Motor neuron (in vitro differentiated cells): ENCODE data around the gene DMD. TPM values are rescaled to one million over a fixed set of nuclear protein-coding genes. Genes with fewer than 3 reads are reported as not detected.
"Not testable (repeated sequence)": the region's sequence is repeated elsewhere in the genome, so short reads cannot be mapped to it uniquely, and the experiment has no call there.

ENCODE experiments used
- ATAC-seq, 8 experiments: fragments of 200-7000 bp; cut with Tn5 transposase; replicated peaks in 6 of 8; 2 replicates each; pipeline ENCODE4 v1.8.0; 2021; ENCODE audit warnings: mild to moderate bottlenecking in 8 of 8, moderate library complexity in 8 of 8
- H3K27ac ChIP-seq, 2 donors: fragments of 250-450 bp; sonication (Bioruptor Pico); 2 replicates each; pipeline ENCODE4 v1.9.0; 2021; ENCODE audit warnings: antibody characterized with exemption in 2 of 2, mild to moderate bottlenecking in 2 of 2, moderate library complexity in 1 of 2
- H3K4me1 ChIP-seq, 2 donors: fragments of 250-450 bp; sonication (Bioruptor Pico); replicated peaks in 1 of 2; 2 replicates each; pipeline ENCODE4 v1.6.1; 2021; ENCODE audit warnings: antibody characterized with exemption in 2 of 2, mild to moderate bottlenecking in 2 of 2, moderate library complexity in 1 of 2
- H3K4me3 ChIP-seq, 5 donors: fragments of 250-450 bp; sonication (Bioruptor Pico); 2 replicates each; pipeline ENCODE4 v1.9.0; 2021; ENCODE audit warnings: antibody characterized with exemption in 5 of 5, mild to moderate bottlenecking in 5 of 5, moderate library complexity in 4 of 5
- WGBS, 10 experiments: fragments of 450-650 bp; shearing (Covaris generic); methylation state at CpG; one replicate each; pipeline ENCODE4 v1.0.0; 2022; 5-methylcytosine and 5-hydroxymethylcytosine counted together
- in situ Hi-C, 9 experiments: fragments of 400-800 bp; cut with MboI; loops; one replicate each; pipeline ENCODE4 v1.15.0; 2021; ENCODE audit warnings: low sequenced_read_pairs in 9 of 9, low pct_unique_long_range_greater_than_20kb in 2 of 9; ENCODE audit not compliant: unreplicated experiment in 9 of 9
- total RNA-seq, 8 experiments: library from RNA; unstranded; fragments of 300-600 nt; gene quantifications; 2 replicates each; pipeline versions ENCODE4 v1.2.3 to v1.2.4, GENCODE V29; 2022

DMD gene
- total RNA-seq, 8 experiments from 2014 or later: 3.9 to 378 (median 10.5) TPM

DNA sequence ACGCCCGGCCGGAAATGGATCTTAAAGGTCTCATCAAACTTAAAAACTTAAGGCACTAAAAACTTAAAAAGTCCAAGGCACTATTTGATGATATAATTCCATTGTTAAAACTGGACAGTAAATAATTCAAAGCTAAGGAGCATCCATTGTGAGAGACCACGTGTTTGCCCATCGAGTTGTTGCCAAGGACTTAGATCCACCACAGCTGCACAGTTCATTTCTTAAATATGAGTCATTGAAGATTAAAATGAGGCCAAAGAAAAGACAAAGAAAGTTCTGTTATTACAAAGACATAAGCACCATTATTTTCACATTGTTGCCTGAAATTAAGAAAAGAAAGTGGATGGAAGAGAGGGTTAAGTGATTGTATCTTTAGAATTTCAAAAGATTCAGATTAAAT, 1728.0 kb downstream of the DMD start:
- no peaks in the 10 kb centered on the region for H3K4me1 ChIP-seq
- ATAC-seq: no peak
- WGBS, 10 experiments: 0% methylated on average over 1 to 2 of the region's 5 CpGs; no CpG with 5 or more reads in 8 of the 10 experiments
- no peak overlapping the region for H3K27ac ChIP-seq
- in situ Hi-C loops: no loop called here
- no peak overlapping the region for H3K4me3 ChIP-seq

DNA sequence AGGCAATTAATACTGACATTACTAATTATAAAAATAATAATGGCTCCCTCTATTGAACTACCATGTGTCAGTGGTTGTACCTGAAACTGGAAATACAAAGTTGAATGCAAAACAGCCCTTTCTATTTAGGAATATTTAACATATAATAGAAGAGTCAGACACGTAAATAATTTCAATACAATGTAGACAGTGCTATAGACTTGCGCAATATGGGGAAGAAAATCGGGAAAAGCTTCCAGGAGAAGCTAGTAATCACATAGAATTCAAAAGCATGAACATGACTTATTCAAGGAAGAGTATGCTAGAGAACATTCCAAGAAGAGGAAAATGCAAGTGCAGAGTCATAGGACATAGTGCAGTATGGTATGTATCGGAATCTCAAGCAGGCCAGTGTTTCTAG, 1730.7 kb downstream of the DMD start:
- no peak for ATAC-seq
- in situ Hi-C loops: no loop called here
- 33 to 100% (median 62%) methylated on average over 1 to 4 of the region's 4 CpGs; no CpG with 5 or more reads in 4 of the 10 experiments for WGBS, 10 experiments

DNA sequence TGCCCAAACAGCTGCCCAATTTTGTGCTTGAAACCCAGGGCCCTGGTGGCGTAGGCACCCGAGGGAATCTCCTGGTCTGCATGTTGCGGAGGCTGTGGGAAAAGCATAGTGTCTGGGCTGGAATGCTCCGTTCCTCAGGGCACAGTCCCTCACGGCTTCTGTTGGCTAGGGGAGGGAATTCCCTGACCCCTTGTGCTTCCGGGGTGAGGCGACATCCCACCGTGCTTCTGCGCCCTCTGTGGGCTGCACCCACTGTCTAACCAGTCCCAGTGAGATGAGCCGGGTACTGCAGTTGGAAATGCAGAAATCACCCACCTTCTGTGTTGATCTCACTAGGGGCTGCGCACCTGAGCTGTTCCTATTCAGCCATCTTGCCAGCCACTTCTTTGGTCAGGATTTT, 1740.1 kb downstream of the DMD start:
- Histone ChIP-seq H3K4me1 (no peaks in the 10 kb centered on the region), H3K4me3 (no peak overlapping the region), H3K27ac (no peak overlapping the region)
- ATAC-seq: no peak
- 11% methylated on average over 3 of the region's 11 CpGs; no CpG with 5 or more reads in 9 of the 10 experiments for WGBS, 10 experiments
- in situ Hi-C loops: no loop called here

More for the DNA sequence above, 1730.7 kb downstream of the DMD start:
- Histone ChIP-seq H3K4me3 (no peak overlapping the region), H3K4me1 (no peaks in the 10 kb centered on the region), H3K27ac (no peak overlapping the region)

DNA sequence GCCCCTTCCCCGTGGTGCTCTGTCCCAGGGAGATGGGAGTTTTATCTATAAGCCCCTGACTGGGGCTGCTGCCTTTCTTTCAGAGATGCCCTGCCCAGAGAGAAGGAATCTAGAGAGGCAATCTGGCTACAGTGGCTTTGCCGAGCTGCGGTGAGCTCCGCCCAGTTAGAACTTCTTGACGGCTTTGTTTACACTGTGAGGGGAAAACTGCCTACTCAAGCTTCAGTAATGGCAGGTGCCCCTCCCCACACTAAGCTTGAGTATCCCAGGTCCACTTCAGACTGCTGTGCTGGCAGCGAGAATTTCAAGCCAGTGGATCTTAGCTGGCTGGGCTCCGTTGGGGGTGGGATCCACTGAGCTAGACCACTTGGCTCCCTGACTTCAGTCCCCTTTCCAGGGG, 1740.6 kb downstream of the DMD start:
- ATAC-seq, H3K4me3 ChIP-seq, in situ Hi-C loops, H3K4me1 ChIP-seq, H3K27ac ChIP-seq: not testable (repeated sequence)
- WGBS, 10 experiments: 0 to 69% methylated on average over 2 to 6 of the region's 7 CpGs; no CpG with 5 or more reads in 8 of the 10 experiments

DNA sequence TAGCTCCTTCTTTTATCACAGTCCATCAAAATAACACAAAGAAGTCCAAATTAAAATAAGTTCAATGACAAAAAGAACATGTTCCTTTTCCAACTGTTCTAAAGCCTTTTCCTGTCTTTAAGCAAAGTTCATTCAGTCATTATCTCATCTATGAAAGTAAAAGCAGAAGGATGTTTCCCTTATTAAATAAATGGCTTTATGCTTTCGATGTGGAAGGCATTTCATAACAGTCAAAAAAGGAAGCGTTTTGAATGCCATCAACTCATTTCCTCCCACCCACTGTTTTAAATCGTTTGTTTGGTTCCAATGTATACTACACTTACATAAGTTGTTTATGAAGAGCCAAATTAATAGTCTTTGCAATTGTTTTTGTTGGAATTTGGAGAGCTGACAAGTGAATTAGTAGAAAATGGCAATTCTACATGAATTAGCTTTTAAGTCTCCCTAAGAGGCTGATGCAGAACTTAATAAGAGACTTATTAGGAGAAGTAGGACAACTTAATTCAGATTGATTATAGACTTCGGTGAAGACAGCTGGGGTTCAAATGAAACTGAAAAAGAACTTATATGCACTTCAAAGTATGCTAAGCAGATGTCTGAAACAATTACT, 1746.9 kb downstream of the DMD start:
- 0 to 63% (median 30%) methylated on average over 1 to 4 of the region's 4 CpGs; no CpG with 5 or more reads in 2 of the 10 experiments for whole genome bisulfite sequencing, 10 experiments
- Histone ChIP-seq H3K4me1 (no peaks in the 10 kb centered on the region), H3K27ac (no peak overlapping the region), H3K4me3 (no peak overlapping the region)
- ATAC-seq: no peak
- in situ Hi-C loops: no loop called here

DNA sequence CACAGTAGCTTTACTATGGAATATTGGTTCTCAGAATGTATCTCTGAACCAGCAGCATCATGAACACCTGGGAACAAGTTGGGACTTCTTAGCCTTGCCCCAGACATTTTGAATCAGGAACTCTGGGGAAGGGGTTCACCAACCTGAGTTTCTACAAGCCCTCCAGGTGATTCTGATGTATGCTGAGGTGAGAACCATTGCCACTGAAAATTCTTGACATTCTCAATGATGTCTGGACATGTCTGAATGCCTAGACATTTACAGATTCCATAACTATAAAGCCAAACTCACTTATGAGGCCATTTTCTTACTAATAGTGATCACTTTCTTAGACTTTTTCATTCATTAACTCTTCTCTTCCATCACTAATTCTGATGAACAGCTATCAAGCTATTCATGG, 1750.1 kb downstream of the DMD start:
- Histone ChIP-seq H3K4me1 (no peaks in the 10 kb centered on the region), H3K4me3 (no peak overlapping the region), H3K27ac (no peak overlapping the region)
- no peak for ATAC-seq
- in situ Hi-C loops: no loop called here

DNA sequence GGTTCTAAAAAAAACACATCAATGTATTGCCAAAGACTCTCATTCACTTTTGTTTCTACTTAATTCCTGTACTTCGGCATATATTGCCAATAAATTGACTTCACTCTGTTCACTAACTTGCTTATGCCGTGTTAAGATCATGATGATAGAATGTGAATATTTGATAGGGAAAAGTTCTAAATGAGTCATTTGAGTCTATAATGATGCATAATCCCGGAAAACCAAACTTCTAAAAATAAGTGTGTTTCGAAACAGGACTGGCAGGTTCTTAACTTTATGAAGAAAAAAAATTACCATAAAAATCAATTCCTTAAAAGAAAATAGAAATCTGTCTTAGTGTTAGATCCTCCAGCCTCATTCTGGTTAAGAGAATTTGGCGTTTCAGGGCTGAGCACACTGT, 1752.0 kb downstream of the DMD start:
- no peak overlapping the region for H3K4me3 ChIP-seq
- H3K27ac ChIP-seq: no peak overlapping the region
- in situ Hi-C loops: no loop called here
- H3K4me1 ChIP-seq: no peaks in the 10 kb centered on the region
- 5 to 100% (median 57%) methylated on average over 1 to 5 of the region's 5 CpGs; no CpG with 5 or more reads in 3 of the 10 experiments for WGBS, 10 experiments
- ATAC-seq: no peak

DNA sequence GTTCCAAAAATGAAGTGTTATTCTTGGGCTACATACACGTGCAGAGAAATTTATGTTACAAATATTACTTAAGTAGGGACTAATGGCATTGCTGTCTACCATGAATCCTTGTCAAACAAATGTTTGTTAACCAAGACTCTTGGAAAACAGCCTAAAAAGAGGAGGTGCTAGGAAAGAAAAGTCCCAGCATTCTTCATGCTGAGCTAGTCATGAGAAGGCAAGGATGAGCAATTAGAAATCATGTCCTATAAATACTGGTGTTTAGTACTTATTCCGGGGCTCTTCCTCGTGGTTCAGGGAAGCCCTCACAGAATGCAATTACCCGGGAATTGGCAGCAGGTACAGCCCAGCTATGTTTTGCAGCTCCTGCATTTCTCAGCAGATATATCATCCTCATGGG, 1761.4 kb downstream of the DMD start:
- WGBS, 10 experiments: 14 to 92% (median 60%) methylated on average over 1 to 4 of the region's 4 CpGs; no CpG with 5 or more reads in 5 of the 10 experiments
- no peak overlapping the region for H3K27ac ChIP-seq
- in situ Hi-C loops: no loop called here
- no peak overlapping the region for H3K4me3 ChIP-seq
- peaks cover 0 to 2% of the 10 kb centered on the region in 2 donors for H3K4me1 ChIP-seq
- no peak for ATAC-seq

DNA sequence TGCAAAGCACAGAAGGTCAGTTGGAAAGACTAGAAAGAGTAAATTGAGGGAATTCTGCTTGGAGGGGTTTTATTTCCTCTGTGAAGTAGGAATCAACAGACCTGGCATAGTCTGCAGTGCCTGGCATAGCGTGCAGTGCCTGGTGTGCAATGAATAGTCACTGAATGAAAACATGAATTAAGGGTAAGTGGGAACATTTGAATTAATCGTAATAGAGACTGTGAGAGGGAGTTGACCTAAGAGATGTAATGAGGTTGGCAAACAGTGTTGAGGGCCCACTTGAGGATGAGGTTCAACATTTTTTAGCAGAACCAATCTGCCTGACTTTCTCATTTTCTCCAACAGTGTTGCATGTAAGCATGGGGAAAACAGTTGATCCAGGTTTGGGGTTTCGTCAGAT, 1762.3 kb downstream of the DMD start:
- Histone ChIP-seq H3K27ac (no peak overlapping the region), H3K4me3 (no peak overlapping the region), H3K4me1 (peaks cover 0 to 2% of the 10 kb centered on the region in 2 donors)
- WGBS, 10 experiments: 6 to 43% methylated on average over 3 of the region's 3 CpGs; no CpG with 5 or more reads in 8 of the 10 experiments
- ATAC-seq: no peak
- in situ Hi-C loops: no loop called here

DNA sequence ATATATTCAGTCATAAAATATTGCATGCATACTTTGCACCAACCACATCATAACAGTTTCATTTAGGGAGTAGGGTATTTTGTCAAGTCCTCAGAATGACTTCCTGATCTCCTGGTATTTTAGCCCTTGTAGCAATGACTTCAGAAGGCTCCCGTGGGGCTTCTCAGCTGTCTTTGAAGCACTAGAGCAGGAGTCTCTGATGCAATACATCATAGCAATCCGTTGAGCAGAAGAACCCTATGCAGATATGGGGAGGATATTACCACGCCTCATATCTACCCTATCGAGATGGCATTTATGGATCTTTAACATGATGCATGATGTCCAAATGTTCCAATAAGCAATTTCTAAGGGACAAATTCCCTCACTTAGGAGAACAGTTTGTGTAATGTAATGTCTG, 1765.8 kb downstream of the DMD start:
- Histone ChIP-seq H3K27ac (no peak overlapping the region), H3K4me1 (peaks cover 0 to 2% of the 10 kb centered on the region in 2 donors), H3K4me3 (no peak overlapping the region)
- WGBS, 10 experiments: 0 to 71% (median 38%) methylated on average over 1 to 4 of the region's 4 CpGs; no CpG with 5 or more reads in 6 of the 10 experiments
- ATAC-seq: no peak
- in situ Hi-C loops: no loop called here

DNA sequence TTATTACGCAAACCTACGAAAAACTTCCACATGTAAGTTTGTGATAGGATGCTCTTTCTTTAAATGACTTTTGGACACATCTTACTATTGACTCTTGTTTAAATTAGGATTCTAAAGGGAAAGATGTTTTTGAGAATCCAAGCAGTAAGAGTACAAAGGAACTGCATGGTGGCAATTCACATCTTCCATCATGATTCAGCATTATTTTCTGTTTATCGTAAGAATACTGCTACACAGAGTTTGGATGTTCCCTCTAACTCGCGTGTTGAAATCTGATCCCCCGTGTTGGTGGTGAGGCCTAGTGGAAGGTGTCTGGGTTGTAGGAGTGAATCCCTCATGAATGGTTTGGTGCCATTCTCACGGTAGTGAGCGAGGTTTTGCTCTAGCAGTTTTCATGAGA, 1767.7 kb downstream of the DMD start:
- no peak overlapping the region for H3K4me3 ChIP-seq
- in situ Hi-C loops: no loop called here
- no peak overlapping the region for H3K27ac ChIP-seq
- no peak for ATAC-seq
- peaks cover 0 to 2% of the 10 kb centered on the region in 2 donors for H3K4me1 ChIP-seq
- 29 to 100% (median 91%) methylated on average over 2 to 5 of the region's 8 CpGs; no CpG with 5 or more reads in 6 of the 10 experiments for WGBS, 10 experiments

DNA sequence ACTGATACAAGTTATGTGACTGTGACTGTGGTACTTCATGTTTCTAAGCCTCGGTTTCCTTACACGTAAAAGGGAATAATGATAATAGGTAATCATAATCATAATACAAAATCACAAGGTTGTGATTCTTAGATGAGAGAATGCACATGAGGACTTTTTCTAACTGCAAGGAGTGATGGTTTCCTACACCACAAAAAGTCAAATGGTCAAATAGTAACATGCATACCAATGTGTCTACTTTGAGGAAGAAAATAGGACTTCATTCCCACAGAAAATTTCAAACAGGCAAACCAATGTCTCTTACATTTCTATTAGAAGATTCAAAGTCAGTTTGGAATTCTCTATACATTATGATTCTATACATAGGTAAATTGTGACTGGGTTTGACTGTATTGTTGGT, 1770.8 kb downstream of the DMD start:
- WGBS, 10 experiments: 43 to 82% (median 75%) methylated on average over 1 to 2 of the region's 2 CpGs; no CpG with 5 or more reads in 6 of the 10 experiments
- in situ Hi-C loops: no loop called here
- ATAC-seq: no peak
- Histone ChIP-seq H3K27ac (no peak overlapping the region), H3K4me1 (peaks cover 0 to 10% of the 10 kb centered on the region in 2 donors), H3K4me3 (no peak overlapping the region)

DNA sequence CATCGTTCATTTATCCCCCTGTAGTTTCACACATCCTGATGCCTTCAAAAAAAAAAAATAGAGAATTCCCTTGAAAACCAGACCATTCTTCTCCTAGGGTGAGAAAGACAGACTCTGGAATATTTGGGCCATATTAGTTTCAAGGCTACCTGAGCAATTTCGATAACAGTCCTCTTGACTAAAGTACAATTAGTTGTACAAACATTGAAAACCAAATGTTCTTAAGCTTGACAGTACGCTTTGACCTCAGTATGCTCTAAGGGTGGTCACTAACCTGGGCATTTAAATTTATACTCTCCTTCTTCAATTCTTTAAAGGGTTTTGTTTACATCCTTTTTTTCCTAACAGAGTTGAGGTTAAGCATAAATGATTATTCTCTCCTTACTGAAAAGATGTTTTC, 1774.9 kb downstream of the DMD start:
- H3K27ac ChIP-seq: no peak overlapping the region
- in situ Hi-C loops: no loop called here
- ATAC-seq: no peak
- peaks cover 6 to 10% of the 10 kb centered on the region in 2 donors for H3K4me1 ChIP-seq
- H3K4me3 ChIP-seq: no peak overlapping the region
- WGBS, 10 experiments: 15 to 100% (median 58%) methylated on average over 1 to 3 of the region's 3 CpGs; no CpG with 5 or more reads in 1 of the 10 experiments

DNA sequence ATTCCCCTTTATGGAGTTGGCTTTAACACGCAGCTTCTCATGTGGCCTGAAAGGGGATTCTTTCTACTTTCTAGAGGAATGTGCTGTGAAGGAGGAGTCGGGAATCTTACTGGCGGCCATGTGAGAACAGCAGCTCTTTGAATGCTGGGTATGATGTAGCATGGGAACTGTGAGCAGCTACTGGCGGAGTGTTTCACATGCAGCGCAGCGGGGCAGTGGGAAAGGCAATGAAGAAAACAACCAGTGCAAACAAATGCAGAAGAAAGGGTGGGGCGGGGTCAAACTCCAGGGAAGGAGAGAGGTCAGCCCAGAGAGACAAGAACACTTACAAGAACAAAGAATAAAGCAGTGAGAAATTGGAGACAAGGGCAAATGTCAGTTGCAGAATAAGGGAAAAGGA, 1775.8 kb downstream of the DMD start:
- WGBS, 10 experiments: 0 to 14% (median 2%) methylated on average over 1 to 4 of the region's 7 CpGs; no CpG with 5 or more reads in 4 of the 10 experiments
- H3K4me1 ChIP-seq: peaks cover 6 to 10% of the 10 kb centered on the region in 2 donors
- in situ Hi-C loops: no loop called here
- H3K27ac ChIP-seq: no peak overlapping the region
- H3K4me3 ChIP-seq: no peak overlapping the region
- peak in 6 of 8 experiments; percentile 87 to 98 (median 94) for ATAC-seq
